KMS-11 (cell line): ENCODE results near the gene HLA-E.
"Not testable (repeated sequence)": the region's sequence is repeated elsewhere in the genome, so short reads cannot be mapped to it uniquely, and the experiment has no call there.

Experiments used
- H2AFZ ChIP-seq: fragments of 200-600 bp; sonication (generic); 2 replicates; pipeline ENCODE4 v1.6.1; 2016; ENCODE audit warnings: antibody characterized with exemption, mixed run types, low read depth
- H3K27ac ChIP-seq: fragments of 200-600 bp; sonication (generic); 2 replicates; pipeline ENCODE4 v1.6.1; 2016; ENCODE audit warnings: mild to moderate bottlenecking, mixed run types
- H3K27me3 ChIP-seq: fragments of 200-600 bp; sonication (generic); 2 replicates; pipeline ENCODE4 v1.6.1; 2017; ENCODE audit warnings: mild to moderate bottlenecking, low read depth, mixed run types, moderate library complexity; ENCODE audit not compliant: insufficient read depth
- H3K36me3 ChIP-seq: fragments of 200-600 bp; sonication (generic); 2 replicates; pipeline ENCODE4 v1.6.1; 2017; ENCODE audit warnings: mild to moderate bottlenecking, mixed run types; ENCODE audit not compliant: insufficient read depth
- H3K4me1 ChIP-seq: fragments of 200-600 bp; sonication (generic); 2 replicates; pipeline ENCODE4 v1.6.1; 2016; ENCODE audit warnings: mild to moderate bottlenecking, low read depth, mixed run types; ENCODE audit not compliant: poor library complexity, severe bottlenecking
- H3K4me2 ChIP-seq: fragments of 200-600 bp; sonication (generic); 2 replicates; pipeline ENCODE4 v1.7.0; 2016; ENCODE audit warnings: mild to moderate bottlenecking, mixed run types
- H3K4me3 ChIP-seq: fragments of 200-600 bp; sonication (generic); IDR thresholded peaks from 2 replicates; pipeline ENCODE4 v1.6.1; 2017; ENCODE audit warnings: low read depth, low read length, mixed read lengths; ENCODE audit not compliant: insufficient read depth
- H3K79me2 ChIP-seq: fragments of 200-600 bp; sonication (generic); 2 replicates; pipeline ENCODE4 v1.6.1; 2016; ENCODE audit warnings: low read depth, mixed run types; ENCODE audit not compliant: insufficient read depth
- H3K9ac ChIP-seq: fragments of 200-600 bp; sonication (generic); 2 replicates; pipeline ENCODE4 v1.6.1; 2016; ENCODE audit warnings: mild to moderate bottlenecking, mixed run types
- H4K20me1 ChIP-seq: fragments of 200-600 bp; sonication (generic); 2 replicates; pipeline ENCODE4 v1.6.1; 2016; ENCODE audit warnings: mild to moderate bottlenecking, mixed run types; ENCODE audit not compliant: insufficient read depth
- TF ChIP-seq, protein P1 (sequence below): fragments of 200-600 bp; sonication (generic); conservative IDR thresholded peaks from 2 replicates; pipeline ENCODE4 v1.6.1; 2017; ENCODE audit warnings: low read depth, mild to moderate bottlenecking, antibody characterized with exemption, low read length, moderate library complexity, mixed read lengths

Gene HLA-E

DNA sequence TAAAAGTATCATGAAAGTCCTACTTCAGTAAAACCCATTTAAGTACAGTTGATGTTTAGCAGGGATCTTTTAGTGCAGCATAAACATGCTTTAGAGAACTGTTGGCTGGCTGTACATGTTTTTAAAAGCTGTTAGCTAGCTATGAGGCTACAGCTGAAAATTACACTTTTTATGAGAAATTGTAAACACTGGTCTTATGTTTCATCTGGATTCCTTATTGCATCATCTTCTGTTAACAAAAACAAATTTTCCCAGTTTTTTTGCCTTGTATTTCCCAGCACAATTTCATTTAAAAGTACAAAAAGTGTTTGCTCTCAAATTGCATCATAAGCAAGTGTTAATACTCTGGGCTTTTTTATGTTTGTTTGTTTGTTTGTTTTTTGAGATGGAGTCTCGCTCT lies 18.3 kb upstream of the HLA-E start:
- no peaks in the 10 kb centered on the region for H3K36me3 ChIP-seq

DNA sequence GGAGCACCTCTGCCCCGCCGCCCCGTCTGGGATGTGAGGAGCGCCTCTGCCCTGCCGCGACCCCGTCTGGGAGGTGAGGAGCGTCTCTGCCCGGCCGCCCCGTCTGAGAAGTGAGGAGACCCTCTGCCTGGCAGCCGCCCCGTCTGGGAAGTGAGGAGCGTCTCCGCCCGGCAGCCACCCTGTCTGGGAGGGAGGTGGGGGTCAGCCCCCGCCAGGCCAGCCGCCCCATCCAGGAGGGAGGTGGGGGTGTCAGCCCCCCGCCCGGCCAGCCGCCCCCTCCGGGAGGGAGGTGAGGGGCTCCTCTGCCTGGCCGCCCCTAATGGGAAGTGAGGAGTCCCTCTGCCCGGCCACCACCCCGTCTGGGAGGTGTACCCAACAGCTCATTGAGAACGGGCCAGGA lies 14.2 kb upstream of the HLA-E start:
- not testable (repeated sequence) for H3K36me3 ChIP-seq, H3K4me3 ChIP-seq, H4K20me1 ChIP-seq, H2AFZ ChIP-seq, H3K27ac ChIP-seq, H3K9ac ChIP-seq, H3K79me2 ChIP-seq, H3K4me2 ChIP-seq, H3K4me1 ChIP-seq
- peaks cover 43% of the 10 kb centered on the region for H3K27me3 ChIP-seq

More for the DNA sequence above, 18.3 kb upstream of the HLA-E start:
- TF ChIP-seq, protein P1, sequence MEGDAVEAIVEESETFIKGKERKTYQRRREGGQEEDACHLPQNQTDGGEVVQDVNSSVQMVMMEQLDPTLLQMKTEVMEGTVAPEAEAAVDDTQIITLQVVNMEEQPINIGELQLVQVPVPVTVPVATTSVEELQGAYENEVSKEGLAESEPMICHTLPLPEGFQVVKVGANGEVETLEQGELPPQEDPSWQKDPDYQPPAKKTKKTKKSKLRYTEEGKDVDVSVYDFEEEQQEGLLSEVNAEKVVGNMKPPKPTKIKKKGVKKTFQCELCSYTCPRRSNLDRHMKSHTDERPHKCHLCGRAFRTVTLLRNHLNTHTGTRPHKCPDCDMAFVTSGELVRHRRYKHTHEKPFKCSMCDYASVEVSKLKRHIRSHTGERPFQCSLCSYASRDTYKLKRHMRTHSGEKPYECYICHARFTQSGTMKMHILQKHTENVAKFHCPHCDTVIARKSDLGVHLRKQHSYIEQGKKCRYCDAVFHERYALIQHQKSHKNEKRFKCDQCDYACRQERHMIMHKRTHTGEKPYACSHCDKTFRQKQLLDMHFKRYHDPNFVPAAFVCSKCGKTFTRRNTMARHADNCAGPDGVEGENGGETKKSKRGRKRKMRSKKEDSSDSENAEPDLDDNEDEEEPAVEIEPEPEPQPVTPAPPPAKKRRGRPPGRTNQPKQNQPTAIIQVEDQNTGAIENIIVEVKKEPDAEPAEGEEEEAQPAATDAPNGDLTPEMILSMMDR = no peak
- Histone ChIP-seq H3K27ac (no peak overlapping the region), H3K9ac (no peak overlapping the region), H3K4me3 (no peak overlapping the region), H3K27me3 (peaks cover 48% of the 10 kb centered on the region), H4K20me1 (no peaks in the 10 kb centered on the region), H3K79me2 (no peaks in the 10 kb centered on the region), H3K4me1 (peaks cover 6% of the 10 kb centered on the region), H2AFZ (no peak overlapping the region), H3K4me2 (no peak overlapping the region)

DNA sequence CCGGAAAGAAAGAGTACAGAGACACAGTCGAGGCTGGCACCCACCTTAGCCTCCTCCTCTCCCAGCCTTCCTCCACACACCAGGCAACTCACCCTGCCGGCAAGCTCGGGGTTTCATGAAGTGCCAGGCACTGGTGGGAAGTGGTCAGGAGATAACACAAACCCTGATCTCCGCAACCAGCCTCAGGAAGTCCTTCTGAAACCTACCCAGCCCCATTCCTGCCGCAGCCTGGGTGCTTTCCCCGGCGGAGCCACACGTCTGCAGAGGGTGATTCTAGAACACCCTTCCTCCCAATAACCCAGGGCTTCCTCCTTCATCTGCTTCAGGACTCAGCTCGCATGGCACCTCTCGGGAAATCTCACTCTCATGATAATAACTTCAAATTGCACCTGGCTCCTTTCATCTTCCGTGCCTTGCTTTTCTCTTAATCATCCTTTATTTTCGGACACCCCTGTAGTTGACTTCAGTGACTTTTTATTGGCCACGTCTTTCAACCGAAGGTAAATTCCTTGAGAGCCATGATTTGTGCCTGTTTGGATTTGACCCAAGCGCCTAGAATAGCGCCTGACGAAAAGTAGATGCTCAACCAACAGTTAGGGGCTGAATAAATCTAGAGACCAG lies 8.7 kb upstream of the HLA-E start:
- Histone ChIP-seq H3K79me2 (no peaks in the 10 kb centered on the region), H4K20me1 (no peaks in the 10 kb centered on the region), H3K9ac (no peak overlapping the region), H3K4me1 (peaks cover 22% of the 10 kb centered on the region), H2AFZ (no peak overlapping the region), H3K36me3 (no peaks in the 10 kb centered on the region), H3K27me3 (peaks cover 65% of the 10 kb centered on the region), H3K4me3 (no peak overlapping the region), H3K27ac (no peak overlapping the region), H3K4me2 (peak overlapping the region; percentile 31; the same call in 1 of the 2 replicates)
- TF ChIP-seq, protein P1 = no peak

DNA sequence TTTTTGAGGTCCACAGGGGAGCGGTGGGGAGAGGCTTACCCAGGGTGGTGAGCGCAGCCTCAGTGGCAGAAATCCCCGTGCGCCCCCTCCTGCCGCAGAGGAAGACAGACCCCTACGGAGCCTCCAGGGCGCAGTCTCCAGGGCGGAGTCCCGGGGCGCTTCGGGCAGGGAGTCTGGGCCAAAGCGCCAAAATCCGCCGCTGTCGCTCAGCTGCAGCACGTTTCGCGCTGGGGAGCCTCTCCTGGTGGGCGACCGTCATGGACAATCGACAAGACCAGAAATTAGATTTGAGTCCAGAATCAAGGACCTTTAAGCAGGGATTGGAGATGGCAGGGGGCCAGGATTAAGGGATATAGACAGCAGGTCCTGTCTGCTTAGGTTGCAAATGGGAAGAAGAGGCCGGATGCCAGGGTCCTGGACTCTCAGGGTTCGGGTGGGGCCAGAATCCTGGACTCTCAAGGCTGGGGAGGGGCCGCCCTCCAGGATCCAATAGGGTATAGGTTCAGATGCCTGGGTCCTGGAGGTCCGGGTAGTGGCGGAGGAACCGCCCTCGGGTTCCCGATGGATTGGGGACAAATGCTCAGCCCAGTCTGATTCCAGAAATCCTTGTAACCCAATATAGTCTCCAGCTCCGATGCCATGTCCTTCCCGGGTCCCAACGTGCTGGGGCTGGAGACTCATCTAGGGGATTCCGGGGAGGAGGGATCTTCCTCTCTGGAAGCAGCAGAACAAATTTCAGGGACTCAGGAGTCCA lies 7.9 kb upstream of the HLA-E start:
- Histone ChIP-seq H3K79me2 (no peaks in the 10 kb centered on the region), H3K9ac (no peak overlapping the region), H4K20me1 (no peaks in the 10 kb centered on the region), H2AFZ (no peak overlapping the region), H3K27ac (no peak overlapping the region), H3K4me3 (no peak overlapping the region), H3K36me3 (no peaks in the 10 kb centered on the region), H3K4me2 (peak overlapping the region; percentile 38; the same call in 1 of the 2 replicates), H3K27me3 (peaks cover 62% of the 10 kb centered on the region), H3K4me1 (peaks cover 22% of the 10 kb centered on the region)
- TF ChIP-seq, protein P1 = no peak
